GM18867 (cell line): ENCODE results near the gene ADAMTS16.
"Not testable (repeated sequence)": the region's sequence is repeated elsewhere in the genome, so short reads cannot be mapped to it uniquely, and the experiment has no call there.

Experiments
- ATAC-seq: cut with Tn5 transposase; IDR thresholded peaks from one replicate; pipeline ENCODE4 v1.9.1; 2021; ENCODE audit warnings: mild to moderate bottlenecking, moderate library complexity; ENCODE audit not compliant: unreplicated experiment

ADAMTS16 gene, protein sequence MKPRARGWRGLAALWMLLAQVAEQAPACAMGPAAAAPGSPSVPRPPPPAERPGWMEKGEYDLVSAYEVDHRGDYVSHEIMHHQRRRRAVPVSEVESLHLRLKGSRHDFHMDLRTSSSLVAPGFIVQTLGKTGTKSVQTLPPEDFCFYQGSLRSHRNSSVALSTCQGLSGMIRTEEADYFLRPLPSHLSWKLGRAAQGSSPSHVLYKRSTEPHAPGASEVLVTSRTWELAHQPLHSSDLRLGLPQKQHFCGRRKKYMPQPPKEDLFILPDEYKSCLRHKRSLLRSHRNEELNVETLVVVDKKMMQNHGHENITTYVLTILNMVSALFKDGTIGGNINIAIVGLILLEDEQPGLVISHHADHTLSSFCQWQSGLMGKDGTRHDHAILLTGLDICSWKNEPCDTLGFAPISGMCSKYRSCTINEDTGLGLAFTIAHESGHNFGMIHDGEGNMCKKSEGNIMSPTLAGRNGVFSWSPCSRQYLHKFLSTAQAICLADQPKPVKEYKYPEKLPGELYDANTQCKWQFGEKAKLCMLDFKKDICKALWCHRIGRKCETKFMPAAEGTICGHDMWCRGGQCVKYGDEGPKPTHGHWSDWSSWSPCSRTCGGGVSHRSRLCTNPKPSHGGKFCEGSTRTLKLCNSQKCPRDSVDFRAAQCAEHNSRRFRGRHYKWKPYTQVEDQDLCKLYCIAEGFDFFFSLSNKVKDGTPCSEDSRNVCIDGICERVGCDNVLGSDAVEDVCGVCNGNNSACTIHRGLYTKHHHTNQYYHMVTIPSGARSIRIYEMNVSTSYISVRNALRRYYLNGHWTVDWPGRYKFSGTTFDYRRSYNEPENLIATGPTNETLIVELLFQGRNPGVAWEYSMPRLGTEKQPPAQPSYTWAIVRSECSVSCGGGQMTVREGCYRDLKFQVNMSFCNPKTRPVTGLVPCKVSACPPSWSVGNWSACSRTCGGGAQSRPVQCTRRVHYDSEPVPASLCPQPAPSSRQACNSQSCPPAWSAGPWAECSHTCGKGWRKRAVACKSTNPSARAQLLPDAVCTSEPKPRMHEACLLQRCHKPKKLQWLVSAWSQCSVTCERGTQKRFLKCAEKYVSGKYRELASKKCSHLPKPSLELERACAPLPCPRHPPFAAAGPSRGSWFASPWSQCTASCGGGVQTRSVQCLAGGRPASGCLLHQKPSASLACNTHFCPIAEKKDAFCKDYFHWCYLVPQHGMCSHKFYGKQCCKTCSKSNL

GRCh38 chr5:5139777-5140478, at the start of gene ADAMTS16:
ADAMTS16 (plus strand) TSS chr5:5140330; CDS start chr5:5140468, 138 bp downstream.
- ATAC-seq: no peak

- ATAC-seq: no peak
These were observed 48.0 kb upstream of the ADAMTS16 start for GRCh38 chr5:5092149-5092548.

DNA sequence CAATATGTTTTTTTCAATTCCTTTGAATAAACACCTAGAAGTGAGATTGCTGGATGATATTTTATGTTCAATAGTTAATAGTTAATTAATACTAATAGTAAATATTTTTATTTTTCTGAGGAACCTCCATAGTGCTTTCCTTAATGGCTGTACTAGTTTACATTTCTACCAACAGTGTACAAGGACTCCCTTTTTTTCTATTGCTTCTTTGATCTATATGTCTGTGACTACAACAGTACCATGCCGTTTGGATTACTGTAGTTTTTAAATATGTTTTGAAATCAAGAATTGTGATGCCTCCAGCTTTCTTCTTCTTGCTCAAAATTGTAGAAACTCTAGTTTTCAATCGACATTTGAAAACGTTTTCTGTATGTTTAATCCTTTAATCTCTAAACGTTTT, 39.5 kb upstream of the ADAMTS16 start:
- no peak for ATAC-seq

DNA sequence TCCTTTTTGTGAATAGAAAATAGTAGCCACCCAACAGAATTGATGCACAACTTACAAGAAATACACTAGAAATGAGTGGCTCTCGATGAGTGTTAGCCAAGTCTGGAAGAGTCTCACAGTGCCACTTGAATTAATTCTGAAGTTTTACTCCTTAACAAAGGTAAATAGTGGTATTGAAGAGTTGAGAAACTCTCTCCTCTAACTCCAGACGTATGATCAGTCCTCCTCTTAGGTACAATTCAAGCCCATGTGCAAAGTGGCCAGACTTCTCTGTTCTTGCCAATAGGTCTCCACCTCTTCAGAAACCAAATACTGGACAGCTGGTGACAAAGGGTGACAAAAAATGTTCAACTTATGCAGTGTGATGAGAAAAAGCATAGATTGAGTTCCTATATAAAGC, 38.5 kb upstream of the ADAMTS16 start:
- ATAC-seq: no peak

GRCh38 chr5:5103245-5103644, 36.9 kb upstream of the ADAMTS16 start:
- no peak for ATAC-seq

DNA sequence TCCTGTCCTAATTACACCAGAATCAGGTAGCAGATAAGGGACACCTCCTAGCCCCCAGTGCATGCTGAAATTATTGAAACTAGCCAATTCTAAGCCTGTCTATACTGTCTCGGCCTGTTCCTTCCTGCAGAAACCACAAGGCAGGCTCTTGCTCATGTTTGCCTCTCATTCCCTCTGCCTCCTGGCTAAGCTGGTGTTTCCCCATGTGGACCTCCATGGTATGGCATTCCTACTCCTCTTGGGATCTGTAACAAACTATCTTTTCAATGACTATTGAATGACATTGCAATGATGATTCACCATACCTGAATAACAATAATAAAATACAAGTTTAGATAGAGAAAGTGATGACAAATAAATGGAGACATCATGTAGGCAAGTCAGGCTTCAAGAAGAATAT, 35.6 kb upstream of the ADAMTS16 start:
- ATAC-seq: no peak

DNA sequence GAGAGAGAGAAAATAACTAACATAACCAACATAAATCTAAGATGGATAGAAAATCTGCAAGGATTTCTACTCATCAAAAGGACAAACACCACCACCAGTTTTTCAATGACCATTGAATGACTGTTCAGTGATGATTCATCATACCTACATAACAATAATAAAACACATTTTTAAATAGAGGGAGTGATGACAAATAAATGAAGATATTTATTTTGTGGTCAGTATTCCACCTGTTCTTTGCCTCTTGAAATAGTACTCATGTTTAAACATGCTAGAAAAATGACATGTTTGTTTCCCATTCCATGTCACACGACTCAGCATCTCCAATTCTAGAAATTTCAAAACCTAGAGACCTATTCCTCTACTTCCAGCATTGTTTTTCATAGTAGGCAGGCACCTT, 34.6 kb upstream of the ADAMTS16 start:
- no peak for ATAC-seq

DNA sequence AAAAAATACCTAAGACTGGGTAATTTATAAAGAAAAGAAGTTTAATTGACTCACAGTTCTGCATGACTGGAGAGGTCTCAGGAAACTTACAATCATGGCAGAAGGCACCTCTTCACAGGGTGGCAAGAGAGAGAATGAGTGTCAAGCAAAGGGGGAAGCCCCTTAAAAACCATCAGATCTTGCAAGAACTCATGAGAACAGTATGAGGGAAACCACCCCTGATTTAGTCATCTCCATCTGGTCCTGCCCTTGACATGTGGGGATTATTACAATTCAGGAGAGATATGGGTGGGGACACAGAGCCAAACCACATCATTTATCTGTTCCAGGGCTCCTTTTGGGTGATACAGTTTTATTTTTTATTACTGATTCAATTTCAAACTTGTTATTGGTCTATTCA, 23.2 kb upstream of the ADAMTS16 start:
- no peak for ATAC-seq

DNA sequence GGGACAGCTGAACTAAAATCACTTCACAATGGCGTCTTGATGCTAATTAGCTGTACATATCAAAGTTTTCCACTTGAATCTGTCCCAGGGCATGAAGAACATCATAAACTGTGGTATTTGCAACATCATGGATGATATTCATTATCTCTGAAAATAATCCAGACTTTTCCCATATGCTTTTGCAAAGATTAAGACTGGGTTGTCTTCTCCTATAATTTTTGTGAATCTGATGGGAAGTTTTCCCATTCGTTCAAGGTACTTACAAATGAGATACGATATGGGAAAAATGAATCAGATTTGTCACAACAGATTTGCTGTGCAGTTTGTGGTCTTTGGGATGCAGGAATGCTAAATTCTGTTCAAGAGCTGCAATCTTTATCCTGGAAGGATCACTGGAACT, 17.4 kb upstream of the ADAMTS16 start:
- no peak for ATAC-seq

DNA sequence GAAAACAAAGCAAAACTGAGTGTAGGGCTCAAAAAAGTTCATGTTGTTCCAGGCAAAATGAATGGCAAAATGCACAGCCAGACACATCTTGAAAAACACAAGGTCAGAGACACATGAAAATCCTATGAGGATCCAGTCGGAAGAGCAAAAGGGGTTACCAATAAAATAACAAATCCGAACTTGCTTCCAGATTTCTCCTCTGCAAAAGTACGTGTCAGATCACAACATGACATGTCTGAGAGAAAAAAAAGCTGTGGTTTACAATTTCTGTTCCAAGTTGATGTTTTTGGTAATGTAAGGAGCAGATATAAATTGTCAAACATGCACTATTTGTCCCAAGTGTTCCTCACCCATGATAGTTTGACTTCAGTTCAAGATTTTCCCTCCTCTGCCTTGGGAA, 15.9 kb upstream of the ADAMTS16 start:
- ATAC-seq: no peak

DNA sequence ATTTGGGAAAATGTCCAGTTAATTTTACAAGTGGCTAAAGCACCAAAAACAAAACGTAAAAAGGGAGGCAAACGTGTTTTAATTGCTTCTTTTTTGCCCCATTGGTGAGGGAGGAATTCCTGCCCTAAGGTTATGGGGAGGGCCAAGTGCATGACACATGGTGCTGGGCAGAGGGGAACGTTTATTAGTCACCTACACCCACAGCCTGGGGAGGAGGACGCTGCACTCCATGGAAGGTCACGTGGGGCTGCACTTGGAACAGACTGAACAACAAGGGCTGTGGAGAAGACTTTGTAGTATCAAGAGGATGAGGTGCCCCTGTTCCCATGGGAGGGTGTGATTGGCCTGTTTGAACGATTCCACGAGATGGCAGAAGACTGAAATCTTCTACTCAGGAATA, 13.7 kb upstream of the ADAMTS16 start:
- no peak for ATAC-seq

DNA sequence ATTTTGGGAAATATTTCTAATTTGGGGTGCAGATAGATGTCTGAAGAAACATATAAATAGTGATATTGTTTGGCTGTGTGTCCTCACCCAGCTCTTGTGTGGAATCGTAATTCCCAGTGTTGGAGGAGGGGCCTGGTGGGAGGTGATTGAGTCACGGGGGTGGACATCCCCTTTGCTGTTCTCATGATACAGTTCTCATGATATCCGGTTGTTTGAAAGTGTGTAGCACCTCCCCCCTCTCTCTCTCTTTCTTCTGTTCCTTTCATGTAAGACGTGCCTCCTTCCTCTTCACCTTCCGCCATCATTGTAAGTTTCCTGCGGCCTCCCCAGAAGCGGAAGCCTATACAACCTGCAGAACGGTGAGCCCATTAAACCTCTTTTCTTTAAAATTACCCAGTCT, 11.4 kb upstream of the ADAMTS16 start:
- ATAC-seq: no peak

GRCh38 chr5:5132234-5132633, 7.9 kb upstream of the ADAMTS16 start:
- ATAC-seq: no peak

GRCh38 chr5:5132693-5133295, 7.3 kb upstream of the ADAMTS16 start:
- no peak for ATAC-seq

- ATAC-seq: no peak
These were observed 6.0 kb upstream of the ADAMTS16 start for GRCh38 chr5:5134107-5134506.

GRCh38 chr5:5135957-5136676, 4.0 kb upstream of the ADAMTS16 start:
- no peak for ATAC-seq

DNA sequence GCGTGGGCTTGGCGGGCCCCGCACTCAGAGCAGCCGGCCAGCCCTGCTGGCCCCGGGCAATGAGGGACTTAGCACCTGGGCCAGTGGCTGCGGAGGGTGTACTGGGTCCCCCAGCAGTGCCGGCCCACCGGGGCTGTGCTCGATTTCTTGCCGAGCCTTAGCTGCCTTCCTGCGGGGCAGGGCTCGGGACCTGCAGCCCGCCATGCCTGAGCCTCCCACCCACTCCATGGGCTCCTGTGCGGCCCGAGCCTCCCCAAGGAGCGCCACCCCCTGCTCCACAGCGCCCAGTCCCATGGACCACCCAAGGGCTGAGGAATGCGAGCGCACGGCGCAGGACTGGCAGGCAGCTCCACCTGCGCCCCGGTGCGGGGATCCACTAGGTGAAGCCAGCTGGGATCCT, 2.3 kb upstream of the ADAMTS16 start:
- ATAC-seq: not testable (repeated sequence)

DNA sequence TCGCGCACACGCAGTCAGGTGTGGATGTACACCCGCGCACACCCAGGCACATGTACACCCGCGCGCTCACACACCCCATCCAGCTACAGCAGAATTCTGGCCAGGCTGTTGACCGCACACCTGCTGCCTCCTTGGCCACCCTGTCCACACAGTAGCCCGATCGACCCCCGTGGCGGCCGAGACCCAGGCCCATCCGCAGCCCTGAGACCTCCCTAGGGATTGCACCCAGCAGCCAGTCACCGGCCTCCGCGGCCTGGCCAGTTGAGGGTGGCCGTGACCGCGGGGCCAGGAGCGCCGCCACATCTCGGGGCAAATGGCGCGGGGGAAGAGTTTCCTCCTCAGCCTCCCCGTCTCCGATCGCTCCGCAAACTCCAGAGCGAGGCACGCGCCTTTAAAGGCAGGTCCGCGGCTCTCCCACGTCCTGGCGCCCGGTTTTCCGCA, 774 bp upstream of the ADAMTS16 start:
- no peak for ATAC-seq

DNA sequence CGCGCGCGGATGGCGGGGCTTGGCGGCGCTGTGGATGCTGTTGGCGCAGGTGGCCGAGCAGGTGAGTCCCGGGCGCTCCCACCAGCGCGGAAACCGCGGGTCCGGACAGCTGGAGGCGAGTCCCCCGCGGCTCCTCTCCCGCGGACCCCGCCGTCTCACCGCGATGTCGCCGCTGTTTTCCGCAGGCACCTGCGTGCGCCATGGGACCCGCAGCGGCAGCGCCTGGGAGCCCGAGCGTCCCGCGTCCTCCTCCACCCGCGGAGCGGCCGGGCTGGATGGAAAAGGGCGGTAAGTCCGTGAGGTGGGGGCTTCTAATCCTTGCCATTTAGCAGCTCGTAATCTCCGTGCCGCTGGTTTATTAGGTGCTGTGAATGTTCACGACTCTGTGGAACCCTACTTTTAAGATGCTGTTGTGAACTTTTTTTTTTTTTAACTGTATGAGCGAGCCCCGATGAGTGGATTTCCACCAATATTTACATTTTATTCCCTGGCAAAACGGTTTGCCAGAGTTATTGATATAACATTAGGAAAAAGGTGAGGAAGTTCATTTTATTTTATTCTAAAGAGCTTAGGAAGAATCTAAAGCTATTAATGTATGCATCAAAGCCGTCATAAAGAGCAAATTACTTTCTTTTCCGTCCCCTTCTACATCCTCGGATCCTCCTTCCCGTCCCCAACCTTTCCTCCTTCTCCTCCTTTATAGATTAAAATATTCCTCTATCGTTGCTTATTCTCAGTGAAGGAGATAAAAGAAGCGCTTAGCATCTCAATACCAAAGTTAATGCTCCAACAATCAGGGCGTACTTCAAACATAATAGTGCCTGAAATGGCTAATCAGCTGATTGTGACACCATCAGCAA, 579 bp downstream of the ADAMTS16 start:
- no peak for ATAC-seq
